Stimulated activated CD4-positive, alpha-beta T cell treated with anti-CD3 and anti-CD28 coated beads, TNF-alpha, amount 100 ng/mL, for 48 hours (primary cell): ENCODE results near the gene EDIL3.

Experiments
- DNase-seq, 3 donors: peaks; one replicate each; pipeline ENCODE4 v3.0.0-alpha.2; 2020; ENCODE audit warnings: low read depth in 3 of 3

EDIL3 gene

DNA sequence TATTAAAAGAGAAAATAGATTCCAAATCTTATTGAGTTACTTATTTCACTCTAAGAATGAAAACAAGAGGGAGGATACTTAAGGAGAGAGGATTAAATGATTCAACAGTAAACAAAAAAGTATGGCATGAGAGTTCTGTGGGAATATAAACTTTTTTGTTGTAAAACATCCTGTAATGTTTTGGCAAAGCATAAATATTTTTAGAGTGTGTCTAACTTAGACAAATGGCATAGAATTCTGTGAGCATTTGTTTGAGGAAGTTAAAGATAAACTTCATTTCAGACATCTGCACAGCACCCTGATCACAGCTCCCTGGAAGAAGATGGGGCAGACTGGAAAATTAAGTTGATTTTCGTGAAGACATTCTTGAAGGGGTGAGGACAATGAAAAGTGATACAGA, 417.3 kb downstream of the EDIL3 start:
- DNase-seq = no peak

DNA sequence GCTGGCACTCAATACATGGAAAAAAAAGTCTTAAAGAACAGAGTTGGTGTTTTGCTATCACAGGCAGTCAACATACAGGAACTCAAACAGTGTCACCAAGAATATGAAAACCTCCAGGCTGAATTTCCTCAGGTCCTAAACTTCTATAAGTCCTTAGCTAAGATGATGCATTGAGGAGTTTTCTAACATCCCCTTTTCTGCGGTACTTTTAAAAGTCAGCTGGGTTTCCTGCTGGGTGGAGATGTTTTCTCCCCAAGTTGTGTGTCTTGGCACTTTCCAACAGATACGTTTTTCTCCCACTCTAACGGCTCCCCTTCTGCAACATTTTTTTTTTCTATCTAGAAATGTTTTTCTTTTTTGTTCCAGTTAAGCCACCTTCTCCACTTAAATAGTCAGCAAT, 419.2 kb downstream of the EDIL3 start:
- no peak for DNase-seq

DNA sequence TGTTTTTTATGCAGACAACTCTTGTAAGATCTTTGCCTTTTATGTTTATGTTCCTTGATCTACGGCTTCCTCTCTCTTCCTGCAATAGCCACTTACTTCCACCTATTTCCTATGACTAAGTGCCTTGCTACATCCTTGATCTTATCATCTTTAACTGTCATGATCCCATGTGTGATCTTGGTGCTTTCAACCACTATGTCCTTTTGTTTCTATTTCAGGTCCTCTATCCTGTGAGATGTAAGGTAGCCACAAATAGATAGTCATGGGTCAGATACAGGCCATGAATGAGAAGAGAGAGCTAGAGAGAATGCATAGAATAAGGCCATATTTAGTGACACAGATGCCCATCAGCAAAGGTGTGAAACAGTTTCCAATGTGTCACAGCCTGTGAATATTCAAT, 420.4 kb downstream of the EDIL3 start:
- no peak for DNase-seq

DNA sequence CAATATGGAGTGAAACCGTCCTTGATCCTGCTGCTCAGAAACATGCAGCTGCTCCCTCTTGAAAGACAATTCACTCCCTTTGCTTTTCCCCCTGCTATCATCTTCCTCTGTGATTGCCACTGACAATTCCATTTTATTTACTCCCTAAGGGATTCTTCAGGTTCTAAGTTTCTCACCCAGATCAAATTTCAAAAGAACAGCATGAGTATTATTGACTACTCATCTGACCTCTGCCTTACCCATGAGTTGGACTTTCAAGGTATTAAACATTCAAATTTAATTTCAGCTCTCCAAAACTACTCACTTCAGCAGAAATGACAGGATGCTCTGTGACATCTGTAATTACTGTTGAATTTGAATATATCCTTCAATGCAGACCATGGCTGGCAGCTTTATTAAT, 427.5 kb downstream of the EDIL3 start:
- DNase-seq = no peak

DNA sequence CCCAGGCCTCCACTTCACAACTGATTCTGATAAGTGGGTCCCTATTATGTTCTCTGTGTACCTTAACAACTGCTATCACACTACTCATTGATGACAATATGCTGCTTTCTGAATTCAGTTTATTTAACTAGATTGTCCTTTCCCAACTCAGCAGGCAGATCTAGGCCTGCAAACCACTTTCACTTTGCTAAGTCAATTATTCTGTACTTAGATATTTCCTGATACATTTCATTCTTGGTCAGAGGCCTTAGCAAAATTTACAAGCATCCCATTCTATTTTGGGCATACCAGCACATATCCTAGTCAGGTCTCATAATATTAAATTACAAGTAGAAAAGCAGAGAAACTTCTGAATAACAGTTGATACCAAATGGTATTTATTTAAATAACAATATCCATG, 428.3 kb downstream of the EDIL3 start:
- no peak for DNase-seq

DNA sequence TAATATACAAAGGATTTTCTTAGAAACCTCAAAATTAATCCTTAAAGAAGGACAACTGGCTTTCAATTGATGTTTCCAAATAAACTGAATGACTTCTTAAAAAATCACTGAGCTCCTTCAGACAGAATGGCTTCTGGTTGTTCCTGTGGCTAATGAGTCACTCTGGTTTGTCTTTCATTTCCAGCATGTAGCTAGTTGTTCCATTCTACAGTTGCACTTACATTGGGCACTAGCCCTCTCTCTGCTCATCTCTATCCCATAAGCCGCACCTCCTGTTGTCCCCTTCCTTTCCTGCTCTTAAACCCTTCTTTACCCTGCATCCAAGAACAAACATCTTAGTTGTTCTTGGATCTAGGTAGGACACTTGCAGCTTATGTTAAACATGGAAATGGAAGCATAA, 428.8 kb downstream of the EDIL3 start:
- DNase-seq = no peak

DNA sequence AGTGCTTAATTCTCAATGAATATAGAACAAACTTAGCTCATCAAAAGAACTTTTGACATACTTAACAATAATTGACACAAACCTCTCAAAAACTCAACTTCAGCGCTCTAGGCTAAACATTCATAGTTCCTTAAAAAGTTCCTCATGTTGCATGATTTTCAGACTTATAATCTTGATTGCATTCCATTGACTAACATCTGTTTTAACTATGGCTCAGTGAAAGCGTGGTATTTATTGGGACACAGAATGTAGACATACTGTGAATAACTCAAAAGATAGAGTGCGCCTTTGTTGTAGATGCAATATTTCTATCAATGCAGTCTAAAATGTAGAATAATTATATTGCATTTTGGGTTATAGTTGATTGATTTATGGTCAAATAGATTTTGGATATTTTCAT, 436.9 kb downstream of the EDIL3 start:
- no peak for DNase-seq

DNA sequence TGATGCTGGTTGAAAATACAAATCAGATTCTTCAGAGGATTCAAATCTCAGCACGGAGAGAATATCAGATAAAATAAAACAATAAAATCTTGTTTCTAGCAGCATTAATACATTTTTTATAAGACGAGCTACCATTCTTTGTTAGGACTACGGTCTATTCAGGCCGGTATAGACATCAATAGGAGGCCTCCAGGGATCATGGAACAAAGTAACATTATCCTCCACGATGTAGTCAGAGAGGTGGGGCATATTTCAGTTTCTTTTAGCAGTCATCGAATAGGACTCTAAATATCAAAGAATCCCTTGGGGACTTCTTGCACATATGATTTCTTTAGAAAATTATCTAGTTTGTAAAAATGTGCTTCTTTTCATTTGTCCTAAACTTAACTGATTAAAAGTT, 438.2 kb downstream of the EDIL3 start:
- DNase-seq = no peak

DNA sequence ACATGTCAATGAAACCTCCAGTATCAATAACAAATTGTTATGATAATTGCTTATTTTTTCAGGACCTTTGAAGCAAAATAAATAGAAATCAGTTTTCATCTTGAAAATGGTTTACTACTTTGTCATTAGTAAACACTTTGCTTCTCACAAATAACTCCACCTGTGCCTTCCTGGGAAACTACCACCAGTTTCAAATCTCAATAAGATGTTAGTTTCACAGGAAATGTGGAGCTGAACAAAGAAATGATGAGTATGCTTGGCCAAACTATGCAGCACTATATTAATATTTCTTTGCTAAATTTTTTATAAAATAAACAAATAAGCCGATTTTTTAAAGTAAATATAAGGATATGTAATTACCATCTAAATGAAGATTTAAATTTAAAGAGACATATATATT, 442.5 kb downstream of the EDIL3 start:
- DNase-seq = no peak

DNA sequence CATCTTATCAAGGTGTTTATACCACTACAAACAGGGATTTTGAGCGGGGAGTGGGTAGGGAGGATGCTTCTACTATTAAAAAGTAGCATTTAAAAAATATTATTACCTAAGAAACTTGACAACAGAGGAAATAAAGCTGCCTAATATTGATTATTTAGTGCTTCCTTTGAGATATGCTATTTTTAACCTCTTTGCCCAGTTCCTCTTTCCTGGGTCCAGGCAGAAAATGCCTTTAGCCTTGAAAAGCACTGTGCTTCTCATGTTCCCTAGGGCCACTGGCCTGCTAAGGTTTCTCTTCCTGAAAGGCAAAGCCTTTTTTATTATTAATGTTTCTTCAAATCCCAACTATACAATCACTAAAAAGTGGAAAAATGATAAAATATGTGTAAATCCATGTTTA, 446.8 kb downstream of the EDIL3 start:
- no peak for DNase-seq

DNA sequence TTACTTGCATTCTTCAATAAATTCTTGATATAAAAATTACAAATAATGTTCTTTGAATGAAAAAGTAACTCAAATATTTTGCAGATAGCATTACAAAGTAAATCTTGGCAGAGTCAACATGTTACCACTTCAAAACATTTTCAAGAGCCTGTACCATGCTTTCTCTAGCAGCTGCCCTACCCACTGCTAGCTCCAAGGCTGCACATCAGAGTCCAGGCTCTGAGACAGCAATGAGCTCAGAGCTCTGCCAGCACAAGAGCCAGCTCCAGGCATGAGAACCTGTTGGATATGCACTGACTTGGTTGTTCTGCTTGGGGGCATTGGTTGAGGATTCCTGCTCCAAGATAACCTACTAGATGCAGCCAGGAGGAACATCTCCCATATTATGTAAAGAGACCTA, 452.7 kb downstream of the EDIL3 start:
- no peak for DNase-seq

DNA sequence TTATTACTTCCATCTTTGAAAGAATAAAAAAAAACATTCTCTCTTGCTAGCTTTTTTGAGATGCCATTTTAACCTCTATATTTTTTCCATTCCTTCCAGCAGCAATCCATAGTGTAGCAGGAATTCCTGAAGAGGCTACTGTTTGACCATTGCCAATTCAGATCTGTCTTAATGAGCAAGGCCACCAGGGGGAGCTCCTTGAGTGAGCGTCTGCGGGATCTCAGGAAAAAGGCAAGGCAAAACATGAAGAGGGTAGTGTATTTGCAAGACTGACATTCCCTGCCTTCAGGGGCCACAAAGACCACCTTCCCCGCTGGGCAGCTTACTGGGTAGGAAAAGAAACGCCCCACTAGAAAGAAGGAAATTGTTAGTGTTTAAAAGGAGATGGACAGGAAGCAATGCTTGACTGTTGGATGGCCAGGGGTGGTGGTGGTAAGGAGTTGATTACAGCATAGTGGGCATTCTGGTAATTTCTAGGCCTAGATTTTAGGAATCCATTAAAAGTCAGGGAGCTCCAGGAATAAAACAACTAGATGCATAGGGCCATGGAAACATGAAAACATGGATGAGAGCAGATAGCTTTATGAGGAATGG, 457.4 kb downstream of the EDIL3 start:
- peak; percentile 1 to 28 (median 19) for DNase-seq

DNA sequence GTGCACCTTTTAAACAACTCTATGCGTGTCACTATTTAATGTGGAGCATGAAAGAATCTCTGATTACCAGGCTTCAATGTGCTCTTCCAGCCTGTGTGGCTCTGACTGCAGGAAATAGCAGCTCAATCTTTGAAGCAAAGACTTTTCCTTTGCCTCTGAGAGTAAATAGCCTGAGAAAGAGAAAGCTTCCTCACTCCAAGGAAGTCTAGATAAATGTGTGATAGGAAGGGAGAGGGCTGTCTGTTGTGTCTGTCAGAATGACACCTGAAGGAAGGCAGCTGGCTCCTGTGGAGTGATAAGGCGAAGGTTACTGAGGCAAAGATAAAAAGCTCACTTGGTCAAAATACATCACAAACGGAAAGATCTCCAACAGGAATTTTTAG, 458.7 kb downstream of the EDIL3 start:
- no peak for DNase-seq

DNA sequence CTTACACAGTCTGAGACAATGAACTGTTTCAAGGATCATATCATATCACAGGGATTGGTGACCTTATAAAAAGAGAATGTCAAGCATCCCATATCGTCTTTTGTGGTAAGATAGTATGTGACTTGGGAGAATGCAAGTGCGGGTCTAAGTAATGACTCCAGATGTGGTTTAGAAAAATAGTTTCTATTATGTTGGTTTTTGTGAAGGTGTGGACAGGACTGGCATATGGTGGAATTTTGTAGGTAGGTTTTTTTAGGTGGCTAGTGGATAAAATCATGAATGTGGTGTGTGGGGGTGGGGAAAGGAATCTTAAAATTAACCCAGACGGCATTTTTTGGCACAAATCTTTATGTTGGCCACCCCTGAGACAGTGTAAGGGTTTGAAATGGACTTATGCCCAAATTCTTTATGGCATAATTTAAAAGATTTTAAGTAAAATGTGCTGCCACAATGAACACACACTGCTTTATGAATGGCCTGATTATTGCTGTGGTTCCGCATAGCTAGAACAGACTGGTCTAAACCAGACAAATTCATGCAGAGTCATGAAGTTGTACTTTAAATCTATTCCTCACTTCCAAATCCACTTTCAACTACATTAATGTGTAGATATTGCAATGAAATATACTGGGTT, 459.2 kb downstream of the EDIL3 start:
- DNase-seq = no peak

DNA sequence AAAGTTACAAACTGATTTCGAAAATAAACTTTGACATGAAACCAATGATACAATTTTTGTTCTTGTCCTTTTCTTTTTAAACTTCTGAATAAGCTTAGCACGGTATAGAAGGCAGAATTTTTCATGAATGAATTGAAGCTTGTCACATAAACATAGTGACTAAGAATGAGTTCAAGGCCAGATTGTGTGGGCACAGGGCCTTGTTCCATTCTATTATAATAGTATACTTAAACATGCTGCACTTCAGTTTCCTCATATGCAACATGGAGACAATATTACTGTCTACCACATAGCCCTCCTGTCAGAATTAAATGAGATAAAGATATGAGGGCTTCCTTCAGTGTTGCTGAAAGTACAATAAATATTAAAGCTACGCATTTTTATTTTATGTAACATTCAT, 459.8 kb downstream of the EDIL3 start:
- no peak for DNase-seq

DNA sequence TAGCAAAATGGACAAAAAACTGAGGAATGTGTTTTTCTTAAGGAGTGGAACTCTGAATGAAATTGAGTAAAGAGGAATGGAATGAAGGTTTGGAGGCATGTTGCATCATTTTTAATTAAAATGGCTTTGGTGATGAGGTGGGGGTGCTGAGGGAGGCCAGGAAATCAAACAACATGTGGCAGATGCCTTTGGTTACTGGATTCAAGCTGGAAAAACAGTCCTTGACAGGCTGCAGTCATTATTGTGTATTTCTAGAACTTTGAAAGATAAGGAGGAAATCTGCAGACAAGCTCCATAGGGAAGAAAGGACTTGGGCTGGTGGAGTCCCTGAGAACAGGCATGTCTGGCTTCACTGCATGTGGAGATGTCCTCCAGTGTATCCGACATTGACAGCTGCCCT, 460.5 kb downstream of the EDIL3 start:
- no peak for DNase-seq

DNA sequence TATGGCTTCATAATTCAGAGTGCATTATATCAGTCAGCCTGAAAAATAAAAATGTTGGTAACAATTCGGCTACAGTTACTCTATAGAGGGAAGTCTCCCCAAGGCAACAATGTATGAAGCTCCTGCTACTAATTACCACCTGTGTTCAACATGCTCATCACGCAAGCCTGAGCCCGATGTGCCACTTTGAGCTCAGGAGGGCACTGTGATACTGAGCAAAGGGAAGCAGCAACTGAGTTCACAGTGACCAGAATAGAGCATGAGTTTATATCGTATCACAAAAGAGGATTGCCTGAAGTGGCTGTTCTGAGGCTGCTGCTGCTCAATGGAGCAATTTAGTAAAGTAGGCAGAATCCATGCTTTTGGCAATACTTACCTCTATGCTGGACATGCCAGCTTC, 462.0 kb downstream of the EDIL3 start:
- no peak for DNase-seq

DNA sequence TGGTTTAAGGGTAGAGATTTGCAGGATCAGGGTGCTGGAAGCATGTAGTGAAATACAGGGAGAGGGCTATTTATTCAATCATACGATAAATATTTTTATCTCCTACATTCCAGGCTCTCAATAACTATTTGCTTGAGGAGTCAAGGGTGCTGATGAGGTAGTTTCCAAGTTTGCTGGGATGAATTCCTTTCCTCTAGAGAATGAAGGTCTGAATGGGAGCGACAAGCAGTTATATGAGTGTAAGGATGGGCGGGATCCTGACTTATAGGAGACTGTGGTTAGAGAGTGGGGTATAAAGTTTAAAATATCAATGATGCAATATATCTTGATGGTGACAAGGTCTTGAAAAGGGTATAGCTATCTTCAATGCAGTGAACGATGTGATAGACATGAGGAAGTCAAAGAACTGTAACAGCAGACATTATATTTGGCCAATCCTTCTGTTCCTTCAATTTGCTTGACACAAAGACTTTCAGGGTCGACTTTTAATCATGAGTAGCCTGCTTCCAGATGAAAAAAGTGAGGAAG, 462.9 kb downstream of the EDIL3 start:
- DNase-seq = no peak

DNA sequence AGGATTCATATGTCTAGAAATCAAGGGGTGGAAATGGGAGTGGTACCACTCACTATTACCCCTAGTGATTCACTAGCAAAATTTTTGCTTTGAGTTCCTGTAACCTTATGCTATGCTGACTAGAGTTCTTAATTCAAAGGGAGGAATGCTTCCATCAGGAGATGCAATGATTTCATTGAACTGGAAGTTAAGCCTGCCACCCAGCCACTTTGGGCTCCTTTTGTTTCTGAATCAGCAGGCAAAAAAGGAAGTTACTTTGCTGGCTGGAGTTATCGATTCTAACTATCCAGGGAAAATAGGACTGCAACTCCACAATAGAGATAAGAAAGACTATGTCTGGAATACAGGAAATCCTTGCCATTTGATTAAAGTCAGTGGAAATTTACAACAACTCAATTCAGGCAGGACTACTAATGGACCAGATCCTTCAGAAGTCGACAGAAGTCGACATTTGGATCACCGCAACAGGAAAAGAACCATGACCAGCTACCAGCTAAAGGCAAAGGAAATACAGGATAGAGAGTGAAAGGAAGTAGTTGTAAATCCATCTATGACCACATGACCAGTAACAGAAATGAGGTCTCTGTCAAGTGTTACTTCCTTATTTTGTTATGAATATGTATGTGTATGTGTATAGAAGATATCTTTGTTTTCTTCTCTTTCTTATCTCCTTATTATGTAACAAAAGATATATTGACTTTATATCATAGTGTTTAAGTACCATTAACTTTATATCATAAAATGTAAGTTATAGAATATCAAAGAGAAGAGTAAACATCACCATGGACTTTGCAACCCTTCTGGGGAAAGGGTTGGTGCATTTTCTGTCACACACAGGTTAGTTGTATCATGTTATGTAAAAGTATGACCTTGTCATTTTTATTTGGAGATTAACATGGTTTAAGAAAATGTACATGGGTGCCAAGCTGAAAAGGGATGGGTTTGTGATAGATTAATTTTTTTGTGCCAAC, 465.3 kb downstream of the EDIL3 start:
- DNase-seq = no peak

DNA sequence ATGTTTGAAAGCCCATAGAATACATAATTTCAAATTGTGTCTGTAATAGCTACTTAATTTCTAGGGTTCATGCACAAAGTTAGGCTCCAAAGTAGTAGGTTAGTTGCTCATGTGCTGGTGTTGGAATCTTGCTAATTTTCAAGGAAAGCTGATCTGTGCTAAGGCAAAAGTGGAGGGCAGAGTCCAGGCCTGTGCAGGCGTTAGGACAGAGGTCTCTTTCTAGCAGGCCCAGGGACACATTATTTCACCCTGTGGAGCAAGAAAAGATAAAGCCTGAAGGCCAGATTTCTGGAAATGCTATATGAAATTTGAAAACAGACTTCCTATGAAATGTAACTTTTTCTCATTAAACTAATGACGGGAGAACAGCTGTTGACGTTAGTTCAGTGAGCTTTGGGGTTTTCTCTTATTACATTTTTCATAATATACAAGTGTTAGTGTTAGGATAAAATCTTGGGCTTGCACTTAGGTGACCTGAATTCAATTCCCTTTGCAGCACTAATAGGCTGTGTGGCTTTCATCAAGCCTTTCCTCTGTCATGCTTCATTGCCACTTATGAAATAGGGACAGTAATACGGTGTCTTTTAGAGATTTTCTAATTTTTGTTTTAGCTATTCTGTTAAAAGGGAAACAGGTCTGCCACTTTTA, 467.3 kb downstream of the EDIL3 start:
- DNase-seq = no peak

DNA sequence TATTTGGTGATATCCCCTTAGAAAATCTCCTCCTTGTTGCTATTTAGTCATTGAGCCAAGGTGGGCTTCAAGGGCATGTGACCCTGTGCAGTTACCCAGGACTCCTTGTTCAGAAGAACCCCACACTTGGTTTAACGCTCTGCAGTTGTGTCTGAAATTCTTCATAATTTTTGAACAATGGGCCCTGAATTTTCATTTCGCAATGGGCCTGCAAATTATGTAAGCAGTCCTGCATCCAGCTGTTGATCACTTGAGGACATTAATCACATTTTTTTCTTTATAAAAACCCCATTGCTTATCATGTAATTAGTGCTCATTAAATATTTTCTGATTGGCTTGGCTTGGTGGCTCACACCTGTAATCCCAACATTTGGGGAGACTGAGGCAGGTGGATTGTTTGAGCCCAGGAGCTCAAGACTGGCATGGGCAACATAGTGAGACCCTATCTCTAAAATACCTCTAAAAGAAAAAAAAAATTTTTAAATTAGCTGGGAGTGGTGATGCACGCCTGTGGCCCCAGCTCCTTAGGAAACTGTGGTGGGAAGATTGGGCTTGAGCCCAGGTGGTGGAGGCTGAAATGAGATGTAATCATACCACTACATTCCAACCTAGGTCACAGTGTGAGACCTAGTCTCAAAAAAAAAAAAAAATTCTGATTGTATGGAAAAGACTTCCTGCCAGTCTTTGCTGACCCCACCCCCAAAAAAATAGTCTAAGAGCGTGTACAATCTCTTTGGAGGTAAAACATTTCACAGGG, 469.8 kb downstream of the EDIL3 start:
- no peak for DNase-seq

DNA sequence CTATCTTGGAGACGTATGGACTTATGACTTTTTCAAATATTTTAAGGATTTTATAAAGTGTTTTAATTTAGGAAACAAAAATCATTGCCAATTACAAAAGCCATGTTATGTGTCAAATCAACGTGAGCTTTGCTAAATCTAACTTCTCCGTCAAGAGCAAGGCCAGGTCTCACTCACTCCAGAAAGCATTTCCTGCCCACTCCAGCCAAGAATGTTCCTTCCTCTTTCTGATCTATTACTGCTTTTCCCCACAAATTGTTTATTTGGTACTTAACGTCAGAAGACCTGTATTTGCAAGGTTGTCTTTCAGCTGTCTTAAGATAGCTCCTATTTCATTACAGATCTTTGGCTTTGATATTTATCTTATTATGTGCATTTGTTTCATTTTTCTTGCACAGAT, 470.5 kb downstream of the EDIL3 start:
- DNase-seq = no peak
